HepG2 (cell line): ENCODE measurements around the gene CNNM3. TPM values are rescaled to one million over a fixed set of nuclear protein-coding genes. Genes with fewer than 3 reads are reported as not detected.

Source experiments
- ARNT ChIP-seq: fragments of 450-650 bp; IDR thresholded peaks from 2 replicates; pipeline ENCODE4 v1.6.1; 2017
- CCDC6 ChIP-seq: sonication (generic); formaldehyde crosslinking; IDR thresholded peaks from 2 replicates; pipeline ENCODE4 v1.8.1; 2022; ENCODE audit warnings: mild to moderate bottlenecking, missing genetic modification reagents, moderate library complexity
- CEBPB ChIP-seq: IDR thresholded peaks from 2 replicates; pipeline ENCODE4 v1.6.1; 2011; ENCODE audit warnings: low read depth, low read length, improper control_type of control experiment, borderline replicate concordance
- ELF3 ChIP-seq: IDR thresholded peaks from 2 replicates; pipeline ENCODE4 v1.6.1; 2016; ENCODE audit warnings: missing genetic modification reagents, missing compliant biosample characterization
- KDM1A ChIP-seq: IDR thresholded peaks from 2 replicates; pipeline ENCODE4 v1.6.1; 2016; ENCODE audit warnings: missing compliant biosample characterization
- MNT ChIP-seq: fragments of 450-650 bp; IDR thresholded peaks from 2 replicates; pipeline ENCODE4 v1.6.1; 2016
- MTA1 ChIP-seq: sonication (generic); formaldehyde crosslinking; IDR thresholded peaks from 2 replicates; pipeline ENCODE4 v1.4.0; 2020; ENCODE audit warnings: missing genetic modification reagents, mild to moderate bottlenecking, borderline replicate concordance
- MXD4 ChIP-seq: IDR thresholded peaks from 2 replicates; pipeline ENCODE4 v1.6.1; 2016; ENCODE audit warnings: mild to moderate bottlenecking, missing biosample characterization, missing genetic modification reagents
- RFX5 ChIP-seq: IDR thresholded peaks from 2 replicates; pipeline ENCODE4 v1.6.1; 2011; ENCODE audit warnings: low read depth, low read length, improper control_type of control experiment
- SAP130 ChIP-seq: IDR thresholded peaks from 2 replicates; pipeline ENCODE4 v1.6.1; 2016; ENCODE audit warnings: low read depth
- SETDB1 ChIP-seq: sonication (generic); formaldehyde crosslinking; IDR thresholded peaks from 2 replicates; pipeline ENCODE4 v1.5.1; 2020; ENCODE audit warnings: missing genetic modification reagents, mild to moderate bottlenecking, borderline replicate concordance
- SSRP1 ChIP-seq: IDR thresholded peaks from 2 replicates; pipeline ENCODE4 v1.6.1; 2016; ENCODE audit warnings: control low read depth
- UBTF ChIP-seq: sonication (generic); formaldehyde crosslinking; IDR thresholded peaks from 2 replicates; pipeline ENCODE4 v1.4.0; 2020; ENCODE audit warnings: mild to moderate bottlenecking, missing genetic modification reagents
- ZFAT ChIP-seq: sonication (generic); formaldehyde crosslinking; conservative IDR thresholded peaks from 2 replicates; pipeline ENCODE4 v1.8.1; 2023; ENCODE audit warnings: missing genetic modification reagents, inconsistent platforms
- ZNF251 ChIP-seq: sonication (generic); formaldehyde crosslinking; IDR thresholded peaks from 2 replicates; pipeline ENCODE4 v1.9.0; 2021; ENCODE audit warnings: mild to moderate bottlenecking, missing genetic modification reagents
- ZNF430 ChIP-seq: sonication (generic); formaldehyde crosslinking; IDR thresholded peaks from 2 replicates; pipeline ENCODE4 v1.9.0; 2021; ENCODE audit warnings: mild to moderate bottlenecking, missing genetic modification reagents
- ZNF576 ChIP-seq: sonication (generic); formaldehyde crosslinking; IDR thresholded peaks from 2 replicates; pipeline ENCODE4 v1.4.0; 2020; ENCODE audit warnings: mild to moderate bottlenecking, missing genetic modification reagents
- ZNF687 ChIP-seq: sonication (generic); formaldehyde crosslinking; IDR thresholded peaks from 2 replicates; pipeline ENCODE4 v1.5.1; 2020; ENCODE audit warnings: mild to moderate bottlenecking, missing genetic modification reagents, moderate library complexity
- ZNF7 ChIP-seq: IDR thresholded peaks from 2 replicates; pipeline ENCODE4 v1.6.1; 2016; ENCODE audit warnings: missing biosample characterization, missing genetic modification reagents
- ZNF761 ChIP-seq: sonication (generic); formaldehyde crosslinking; conservative IDR thresholded peaks from 2 replicates; pipeline ENCODE4 v1.4.0; 2020; ENCODE audit warnings: mild to moderate bottlenecking, missing genetic modification reagents
- ZSCAN29 ChIP-seq: sonication (generic); formaldehyde crosslinking; conservative IDR thresholded peaks from 2 replicates; pipeline ENCODE4 v1.4.0; 2020; ENCODE audit warnings: mild to moderate bottlenecking, missing genetic modification reagents
- polyA plus RNA-seq, 8 experiments: library from polyadenylated mRNA; depleted of rRNA in 3 of 8; stranded (reverse) in 7 of 8; unstranded in 1 of 8; fragments of >200 nt; fragmentation: Illumina TruSeq in 4 of 8; extraction: Trizol in 4 of 8; gene quantifications; 2 replicates each; pipeline versions ENCODE4 v1.2.1 to v1.2.3, GENCODE V29; 2011 to 2016; ENCODE audit warnings: low read depth in 4 of 8, missing spikeins in 1 of 8, mixed read lengths in 1 of 8; ENCODE audit not compliant: insufficient read depth in 1 of 8
- total RNA-seq, 5 experiments: library from RNA; depleted of rRNA; stranded (reverse); fragments of >200 nt; fragmentation: Illumina TruSeq; extraction: Trizol; gene quantifications; 2 replicates each; pipeline ENCODE4 v1.2.3, GENCODE V29; 2016; ENCODE audit warnings: low read depth in 1 of 5

Gene CNNM3
- total and polyA plus RNA-seq, 2 of the 13 experiments (the other 11 are each of a cell fraction or from before 2014, with no cell fraction given) = 21.2 to 27.9 TPM

GRCh38 chr2:96868555-96869280, 52.6 kb downstream of the CNNM3 start (continued):
- peak; percentile 52; the same call in 1 of the 2 replicates for TF ChIP-seq MTA1 (CRISPR knock-in tag)
- 0 out of 2 replicates have a peak, but pooled peaks have one; percentile 35 for TF ChIP-seq ZNF430 (CRISPR knock-in tag)
- no peak for TF ChIP-seq ZNF251 (CRISPR knock-in tag)
- no peak for TF ChIP-seq ZFAT (CRISPR knock-in tag)
- peak; percentile 93 for TF ChIP-seq SAP130 (CRISPR knock-in tag)
- no peak; the same call in 1 of the 2 replicates for TF ChIP-seq SSRP1 (CRISPR knock-in tag)
- peak; percentile 92 for TF ChIP-seq ELF3 (CRISPR knock-in tag)
- peak; percentile 86; the same call in 1 of the 2 replicates for TF ChIP-seq ZSCAN29
- peak; percentile 55; the same call in 1 of the 2 replicates for TF ChIP-seq MXD4 (CRISPR knock-in tag)
- TF ChIP-seq KDM1A (CRISPR knock-in tag) = no peak
- TF ChIP-seq CCDC6 (CRISPR knock-in tag) = no peak; the same call in 1 of the 2 replicates
- no peak for TF ChIP-seq RFX5
- no peak for TF ChIP-seq ARNT
- TF ChIP-seq ZNF7 (CRISPR knock-in tag) = no peak
- TF ChIP-seq CEBPB = peak; percentile 93
- no peak for TF ChIP-seq ZNF576 (CRISPR knock-in tag)
- TF ChIP-seq MNT = no peak
- no peak for TF ChIP-seq SETDB1
- TF ChIP-seq ZNF687 (CRISPR knock-in tag) = peak; percentile 87
- TF ChIP-seq UBTF (CRISPR knock-in tag) = peak; percentile 85
- TF ChIP-seq ZNF761 (CRISPR knock-in tag) = no peak; the same call in none of the 2 replicates
